ENCODE data around the gene RAE1.

The RAE1 gene

DNA sequence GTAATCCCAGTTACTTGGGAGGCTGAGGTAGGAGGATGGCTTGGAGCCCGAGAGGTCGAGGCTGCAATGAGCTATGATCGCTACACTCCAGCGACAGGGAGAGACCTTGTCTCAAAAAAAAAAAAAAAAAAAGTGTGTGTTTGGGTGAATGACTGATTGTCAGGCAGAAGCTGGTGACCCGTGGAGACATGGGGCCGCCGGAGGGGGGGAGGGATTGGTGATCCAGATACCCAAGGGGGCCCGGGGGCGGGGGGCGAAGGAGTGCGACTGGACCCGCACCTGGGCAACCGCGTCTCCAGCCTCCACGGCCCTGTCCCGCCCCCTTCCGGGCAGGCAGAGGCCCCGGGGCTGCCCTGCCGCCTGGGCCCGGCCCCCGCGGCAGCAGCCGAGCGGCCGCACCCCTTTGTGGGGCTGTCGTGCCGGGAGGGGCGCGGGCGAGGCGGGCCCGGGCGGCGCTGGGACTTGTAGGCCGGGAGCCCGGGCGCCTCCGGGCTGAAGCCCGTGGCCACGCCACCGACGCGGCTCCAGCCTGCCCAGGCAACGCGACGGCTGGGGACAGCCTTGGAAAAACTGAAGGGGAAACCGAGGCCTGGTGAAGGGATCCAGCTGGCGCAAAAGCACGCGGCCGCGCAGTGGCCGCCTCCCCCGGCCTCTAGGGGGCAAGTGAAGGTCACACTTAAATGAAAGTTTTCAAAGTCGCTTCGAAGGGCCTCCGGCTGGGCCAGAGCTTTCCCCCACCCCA is 38.1 kb downstream of the RAE1 start:
- no peak for DNase-seq (ENCODE audit: low spot score)

DNA sequence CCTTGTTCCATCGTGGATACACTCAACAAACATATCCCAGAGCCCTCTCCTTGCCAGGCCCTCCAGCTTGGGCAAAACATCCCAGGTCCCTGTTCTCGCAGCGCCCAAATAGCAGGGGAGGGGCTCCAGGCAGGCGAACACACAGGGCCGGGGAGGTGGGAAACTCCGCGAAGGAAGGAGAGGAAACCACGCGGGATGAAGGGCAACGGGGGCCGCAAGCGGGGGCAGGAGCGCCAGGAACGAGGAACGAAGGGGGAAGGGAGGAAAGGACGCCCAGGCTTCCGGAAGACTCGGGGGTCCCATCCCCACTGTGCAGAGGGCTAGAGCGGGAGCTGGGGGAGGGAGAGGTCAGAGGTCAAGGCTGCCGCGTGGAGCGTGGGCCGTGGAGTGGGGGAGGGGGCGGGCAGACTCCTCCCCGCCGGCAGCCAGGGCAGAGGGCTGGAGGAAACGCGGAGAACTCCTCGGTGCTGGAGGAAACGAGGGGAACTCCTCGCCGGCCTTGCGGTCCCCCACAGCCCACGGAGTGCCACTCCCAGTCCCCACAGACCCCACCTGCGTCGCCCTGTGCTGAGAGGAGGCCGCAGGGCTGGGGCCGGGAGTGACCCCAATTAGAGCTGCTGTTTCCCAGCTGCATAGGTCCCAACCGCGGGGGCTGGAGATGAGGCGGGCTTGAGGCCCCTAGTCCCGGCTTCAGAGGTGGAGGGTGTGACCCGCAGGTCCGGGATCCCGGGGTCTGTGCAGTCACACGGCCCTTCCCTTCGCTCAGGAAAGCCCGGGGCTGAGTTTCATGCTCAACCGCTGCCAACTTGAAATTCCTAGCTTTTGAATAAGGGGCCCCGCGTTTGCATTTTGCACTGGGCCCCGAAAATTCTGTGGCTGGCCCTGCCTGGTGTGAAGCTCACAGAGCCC is 38.9 kb downstream of the RAE1 start:
- no peak for DNase-seq (ENCODE audit: low spot score)

DNA sequence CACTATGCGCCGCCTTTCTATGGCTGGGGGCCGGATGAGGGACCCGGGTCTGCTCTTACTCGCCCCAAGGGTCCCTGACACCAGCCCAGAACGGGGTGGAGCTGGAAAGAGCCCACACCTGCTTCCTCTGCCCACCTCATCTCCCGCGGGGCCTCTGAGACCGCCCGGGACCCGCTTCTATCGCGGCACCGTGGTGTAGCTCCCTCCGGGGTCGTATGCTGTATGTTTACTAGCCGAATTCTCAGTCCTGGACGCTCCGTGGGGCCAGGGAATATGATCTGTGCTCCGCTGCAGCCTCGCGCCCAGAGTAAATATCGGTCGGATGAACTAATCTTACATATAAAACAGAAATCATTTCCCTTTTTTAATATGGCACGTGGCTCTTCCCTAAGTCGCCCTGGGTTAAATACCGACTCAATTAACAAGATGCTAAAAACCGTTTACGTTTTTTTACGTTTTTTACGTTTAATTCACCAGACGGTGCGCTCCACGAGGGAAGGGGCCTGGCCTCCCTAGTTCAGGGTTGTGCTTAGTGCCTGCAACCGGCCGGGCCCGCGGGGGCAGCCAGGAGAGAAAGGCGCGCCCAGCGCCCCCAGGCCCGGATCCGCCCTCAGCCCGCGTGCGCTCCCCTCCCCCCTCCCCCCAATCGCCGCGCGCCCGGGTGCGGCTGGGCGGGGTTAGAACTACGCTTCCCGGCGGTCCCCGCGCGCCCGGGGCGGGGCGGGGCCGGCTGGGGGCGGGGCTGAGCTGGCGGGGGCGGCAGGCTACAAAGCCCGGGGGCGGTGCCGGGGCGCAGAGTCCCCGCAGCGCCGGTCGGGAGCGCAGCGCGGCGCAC is 39.8 kb downstream of the RAE1 start, which contains the start of gene RBM38:
TSS of gene RBM38 (plus strand) at position 793 of the 835 bp plus-strand sequence. CDS start 186 bp downstream, outside the sequence.
- peak; percentile 71 for DNase-seq (ENCODE audit: low spot score)

DNA sequence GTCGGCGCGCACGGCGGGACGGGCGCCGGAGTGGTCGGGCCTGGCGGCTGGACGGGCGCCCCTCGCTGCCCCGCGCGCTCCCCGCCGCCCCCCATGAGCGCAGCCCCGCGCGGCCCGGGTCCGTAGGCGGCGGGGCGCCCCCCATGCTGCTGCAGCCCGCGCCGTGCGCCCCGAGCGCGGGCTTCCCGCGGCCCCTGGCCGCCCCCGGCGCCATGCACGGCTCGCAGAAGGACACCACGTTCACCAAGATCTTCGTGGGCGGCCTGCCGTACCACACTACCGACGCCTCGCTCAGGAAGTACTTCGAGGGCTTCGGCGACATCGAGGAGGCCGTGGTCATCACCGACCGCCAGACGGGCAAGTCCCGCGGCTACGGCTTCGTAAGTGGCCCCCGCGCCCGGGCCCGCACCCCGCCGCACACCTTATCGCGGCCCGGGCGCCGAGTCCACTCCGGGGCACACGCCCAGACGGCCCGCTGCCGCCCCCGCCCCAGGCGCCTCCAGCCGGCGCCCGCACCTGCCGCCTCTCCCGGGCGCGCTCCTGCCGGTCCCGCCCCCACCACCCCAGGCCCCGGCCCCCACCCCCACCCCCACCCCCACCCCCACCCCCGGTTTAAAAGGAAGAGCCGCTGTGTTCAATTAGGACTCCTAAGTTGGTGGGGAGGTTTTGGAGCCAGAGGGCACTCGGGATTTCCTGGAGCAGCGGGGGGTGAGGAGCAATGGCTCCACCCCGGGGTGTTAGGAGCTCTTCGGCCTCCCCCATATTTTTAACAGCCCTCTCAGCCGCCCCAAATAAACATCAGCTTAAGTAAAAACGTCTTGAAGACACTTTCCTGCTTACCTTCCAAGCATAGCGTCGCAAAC is 40.6 kb downstream of the RAE1 start:
- DNase-seq (ENCODE audit: low spot score), result no peak

DNA sequence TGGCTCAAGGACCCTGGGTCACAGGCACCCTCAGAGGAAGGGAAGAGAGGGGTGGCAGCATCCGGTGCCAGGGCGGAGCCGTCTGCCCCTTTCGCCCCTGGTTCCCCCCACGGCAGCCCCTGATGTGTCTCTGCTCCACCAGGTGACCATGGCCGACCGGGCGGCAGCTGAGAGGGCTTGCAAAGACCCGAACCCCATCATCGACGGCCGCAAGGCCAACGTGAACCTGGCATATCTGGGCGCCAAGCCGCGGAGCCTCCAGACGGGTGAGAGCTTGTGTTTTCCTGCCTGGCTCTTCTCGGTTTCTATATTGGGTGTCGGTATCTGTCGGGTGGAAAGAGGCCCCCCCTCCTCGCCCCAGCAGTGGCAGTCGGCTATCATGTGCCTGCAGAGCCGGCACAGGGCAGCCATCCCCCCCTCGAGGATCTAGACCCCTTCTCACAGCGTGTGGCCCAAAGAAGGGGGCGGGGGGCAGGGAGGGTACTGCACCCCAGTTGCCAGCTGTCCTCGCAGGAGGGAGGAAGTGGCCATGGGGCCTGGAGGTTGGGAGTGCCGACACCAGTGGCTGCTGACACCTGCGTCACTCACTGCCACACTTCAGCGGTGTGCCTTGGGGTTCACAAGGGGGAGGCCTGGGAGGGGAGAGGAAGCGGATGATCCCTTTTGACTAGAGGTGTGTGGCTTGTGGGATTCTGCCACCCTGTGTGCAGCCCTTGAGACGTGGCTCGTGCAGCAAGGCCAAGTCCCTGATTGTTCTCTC is 41.6 kb downstream of the RAE1 start:
- no peak for DNase-seq (ENCODE audit: low spot score)

DNA sequence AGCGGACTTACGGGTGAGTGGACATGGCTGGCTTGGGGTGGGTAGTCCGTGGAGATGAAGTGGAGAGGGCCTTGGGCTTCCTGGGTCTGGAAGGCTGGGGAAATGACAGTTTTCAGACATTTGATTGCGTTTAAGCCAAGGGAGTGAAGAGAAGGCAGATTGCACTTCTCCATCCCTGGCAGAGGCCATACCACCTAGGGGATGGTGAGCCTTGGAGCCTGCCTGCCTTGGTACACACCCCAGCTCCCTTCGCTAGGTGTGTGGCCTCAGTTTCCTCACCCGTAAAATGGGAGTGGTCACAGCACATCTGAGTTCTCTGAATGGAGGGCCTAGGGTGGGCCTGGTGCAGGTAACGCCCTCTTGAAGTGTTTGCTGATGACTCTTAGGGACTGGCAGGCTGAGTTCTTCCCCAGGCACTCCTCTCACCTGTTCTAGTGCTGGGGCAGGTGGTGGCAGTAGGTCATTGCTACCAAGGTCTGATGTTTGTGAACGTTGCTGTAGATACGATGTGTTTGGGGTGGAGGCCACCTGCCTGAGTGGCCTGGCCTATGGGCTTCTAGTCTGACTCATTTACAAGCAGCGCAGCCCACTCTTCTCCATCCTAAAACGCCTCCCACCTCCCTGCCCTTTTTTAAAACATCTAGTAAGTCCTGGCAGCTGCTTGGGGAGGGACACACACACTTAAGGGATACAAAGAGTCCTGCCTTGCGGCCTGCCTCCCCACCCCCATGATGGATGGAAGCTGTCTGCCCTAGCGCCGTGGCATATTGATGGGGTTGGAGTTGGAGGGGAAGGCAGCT is 42.5 kb downstream of the RAE1 start:
- DNase-seq (ENCODE audit: low spot score), result no peak

DNA sequence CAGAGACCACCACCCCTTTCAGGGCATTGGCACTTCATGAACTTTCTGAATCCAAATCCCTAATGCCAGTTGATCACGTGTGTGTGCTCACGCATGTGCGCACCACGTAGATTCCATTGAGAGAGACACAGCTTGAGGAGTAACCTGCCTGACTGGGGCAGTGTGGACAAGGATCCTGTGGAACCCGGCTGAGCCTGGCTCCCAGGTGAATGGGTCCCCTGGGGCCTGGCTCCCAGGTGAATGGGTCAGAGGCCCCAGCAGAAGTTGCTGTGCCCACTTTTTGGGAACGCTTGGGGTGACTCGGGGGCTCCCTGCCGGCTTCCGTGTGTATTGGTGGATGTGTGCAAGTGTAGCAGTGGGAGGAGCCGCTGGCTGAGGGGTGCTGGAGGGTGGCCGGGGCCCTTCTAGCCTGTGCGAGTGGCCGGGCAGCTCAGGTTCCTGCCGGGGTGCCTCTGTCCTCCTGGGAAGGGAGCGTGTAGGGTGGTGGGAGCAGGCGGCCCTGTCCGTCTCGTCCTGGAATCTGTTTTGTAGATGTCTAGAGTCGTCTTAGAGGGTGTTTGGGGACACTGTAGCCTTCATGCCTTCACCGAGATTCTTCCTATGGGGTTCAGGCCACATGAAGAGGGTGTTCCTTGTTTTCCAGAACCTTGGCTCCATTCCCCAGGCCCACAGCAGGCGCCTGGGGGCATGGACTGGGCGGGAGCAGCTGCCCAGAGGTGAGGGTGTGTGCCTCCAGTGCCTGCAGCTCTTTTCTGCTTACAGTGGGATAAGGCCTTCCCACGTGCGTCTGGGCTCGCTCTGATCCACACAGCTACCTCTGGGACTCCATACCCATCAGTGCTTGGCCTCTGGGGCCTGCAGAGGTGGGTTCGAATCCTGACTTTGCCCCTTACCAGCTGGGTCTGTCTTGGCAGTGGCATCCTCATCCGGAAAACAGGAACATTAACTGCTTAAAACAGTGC is 43.3 kb downstream of the RAE1 start:
- DNase-seq (ENCODE audit: low spot score), result no peak

DNA sequence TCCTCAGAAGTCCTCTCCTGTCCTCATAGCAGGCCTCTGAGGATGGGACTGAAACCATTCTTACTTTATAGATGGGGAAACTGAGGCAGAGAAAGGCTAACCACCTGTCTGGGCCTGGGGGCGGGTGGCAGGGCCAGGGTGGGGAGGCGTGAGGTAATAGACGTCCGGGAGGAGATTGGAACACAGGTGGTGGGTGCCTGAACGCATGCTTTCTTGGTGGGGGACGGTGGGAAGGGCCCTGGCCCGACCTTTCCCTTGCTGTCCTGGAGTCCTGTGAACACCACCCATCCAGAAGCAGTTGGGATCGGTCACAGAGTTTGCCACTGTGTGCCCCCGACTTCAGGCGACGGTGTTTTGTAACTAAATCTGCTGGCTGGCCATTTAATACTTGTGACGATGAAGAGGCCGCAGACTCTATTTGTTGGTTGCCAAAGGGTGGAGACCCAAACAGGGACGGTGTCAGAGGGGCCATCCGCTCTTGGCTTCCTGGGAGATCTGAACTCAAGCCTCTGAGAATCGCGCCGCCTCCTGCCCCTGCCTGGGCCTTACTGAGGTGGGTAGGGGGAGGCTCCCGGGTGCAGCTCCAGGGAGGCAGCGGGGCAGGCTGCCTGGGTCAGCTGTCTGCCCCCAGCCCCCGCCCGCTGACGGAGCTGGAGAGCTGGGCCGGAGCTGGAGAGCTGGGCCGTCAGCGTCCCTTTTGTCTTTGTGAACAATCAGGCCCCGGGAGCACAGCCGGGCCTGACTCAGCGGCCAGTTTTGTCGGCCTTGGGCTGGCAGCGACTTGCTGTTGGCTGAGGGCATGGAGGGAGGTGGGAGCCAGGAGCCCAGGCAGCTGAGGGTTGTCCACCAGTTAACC is 44.3 kb downstream of the RAE1 start:
- DNase-seq (ENCODE audit: low spot score), result no peak

DNA sequence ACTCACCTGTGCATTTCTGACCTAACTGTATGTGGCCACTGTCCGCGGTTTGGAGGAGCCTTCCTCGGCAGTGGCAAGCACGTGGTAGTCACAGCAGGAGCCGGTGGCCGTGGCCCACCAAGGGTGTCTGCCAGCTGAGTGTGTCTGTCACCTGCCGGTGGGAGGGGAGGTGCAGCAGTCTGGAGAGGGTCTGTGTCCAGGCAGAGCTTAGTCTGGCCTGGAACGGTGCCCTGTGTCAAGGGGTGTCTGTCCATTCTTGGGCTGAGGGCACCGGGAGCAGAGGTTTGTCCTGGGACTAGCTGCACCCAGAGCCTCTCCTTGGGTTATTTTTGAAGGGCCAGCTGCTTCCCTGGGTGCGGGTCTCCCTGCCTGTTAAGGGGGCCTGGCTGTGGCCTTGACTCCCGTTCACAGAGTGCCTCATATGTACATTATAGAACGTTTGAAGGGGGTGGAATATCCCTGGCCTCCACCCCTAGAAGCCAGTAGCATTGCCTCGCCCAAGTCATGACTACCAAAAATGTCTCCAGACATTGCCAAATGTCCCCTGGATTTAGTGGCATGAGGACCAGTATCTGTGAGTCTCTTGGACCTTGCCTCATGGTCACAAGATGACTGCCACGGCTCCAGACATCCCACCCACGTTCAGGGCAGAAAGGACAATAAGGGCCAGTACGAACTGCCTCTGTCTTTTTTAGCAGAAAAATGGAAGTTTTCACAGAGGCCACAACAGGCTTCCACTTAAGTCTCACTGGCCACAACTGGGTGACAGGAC is 45.3 kb downstream of the RAE1 start:
- no peak for DNase-seq (ENCODE audit: low spot score)

DNA sequence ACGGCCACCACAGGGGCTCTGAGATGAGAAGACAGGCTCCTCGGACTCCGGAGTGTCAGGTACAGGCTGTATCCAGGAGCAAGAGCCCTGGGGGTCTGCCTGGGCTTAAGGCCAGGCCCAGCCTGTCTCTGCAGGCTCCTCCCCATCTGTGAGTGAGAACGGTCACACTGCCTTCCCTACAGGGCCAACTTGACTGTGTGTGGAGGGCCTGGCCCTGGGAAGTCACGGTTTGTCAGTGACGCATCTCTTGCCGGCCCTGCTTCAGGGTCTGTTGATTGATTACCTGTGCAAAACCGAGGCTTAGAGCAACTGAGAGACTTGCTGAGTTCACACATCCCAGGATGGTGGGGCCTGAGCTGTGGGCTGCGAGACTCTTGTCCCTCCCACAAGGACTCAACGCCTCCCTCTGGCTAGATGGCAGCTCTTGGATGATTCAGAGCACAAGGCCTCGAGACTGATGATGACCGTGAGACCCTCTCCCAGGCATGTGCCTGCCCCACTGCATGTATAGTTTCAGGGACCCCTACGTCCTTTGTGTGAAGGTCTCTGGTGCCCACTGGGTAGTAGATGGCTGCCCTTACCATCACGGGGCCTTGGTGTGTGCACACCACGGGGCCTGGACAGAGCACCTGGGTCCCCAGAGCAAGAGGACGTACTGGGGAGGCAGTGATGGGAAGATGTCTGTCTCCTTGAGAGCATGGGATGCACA is 46.1 kb downstream of the RAE1 start:
- no peak for DNase-seq (ENCODE audit: low spot score)

DNA sequence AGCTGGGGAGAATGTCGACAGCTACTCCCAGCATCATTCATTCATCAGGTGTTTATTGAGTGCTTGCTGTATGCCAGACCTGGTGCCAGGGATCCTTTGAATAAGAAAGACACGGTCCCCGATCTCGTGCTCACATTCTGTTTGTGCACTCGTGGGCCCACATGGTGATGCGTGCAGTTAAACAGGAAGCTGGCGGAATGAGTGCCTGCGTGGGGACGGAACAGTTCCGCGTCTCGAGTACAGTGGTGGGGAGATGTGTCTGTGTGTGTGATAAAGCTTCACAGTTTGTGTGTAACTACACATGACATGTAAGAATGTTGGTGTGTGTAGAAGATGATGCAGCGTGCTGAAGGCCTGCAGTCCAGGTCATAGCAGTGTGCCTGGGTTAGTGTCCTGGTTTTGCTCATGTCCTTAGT is 46.6 kb downstream of the RAE1 start:
- no peak for DNase-seq (ENCODE audit: low spot score)

DNA sequence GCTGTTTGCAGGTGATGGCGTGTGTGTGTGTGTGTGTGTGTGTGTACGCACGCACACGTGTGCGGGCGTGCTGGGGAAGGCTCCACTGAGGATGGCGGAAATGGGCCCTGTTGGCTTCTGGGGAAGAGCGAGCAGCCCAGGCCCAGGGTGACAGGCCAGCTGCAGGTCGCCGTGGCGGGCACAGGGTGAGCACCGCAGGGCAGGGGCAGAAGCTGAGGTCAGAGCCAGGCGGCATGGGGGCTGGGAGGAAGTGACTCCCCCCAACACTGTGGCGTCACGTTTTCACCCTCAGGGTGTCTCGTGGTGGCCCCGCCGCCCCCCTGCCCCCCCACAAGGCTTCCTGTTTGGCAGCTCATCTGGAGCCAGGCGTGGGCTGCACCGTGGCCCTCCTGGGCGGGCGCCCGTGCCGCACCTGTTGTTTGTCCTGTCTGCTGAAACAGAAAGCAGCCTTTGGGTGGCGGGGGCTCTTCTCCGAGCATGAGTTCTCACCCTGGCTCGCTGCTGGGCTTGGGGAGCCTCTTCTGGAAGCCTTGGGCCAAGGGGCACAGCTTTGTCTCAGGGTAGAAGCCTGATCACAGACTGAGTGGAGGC is 47.3 kb downstream of the RAE1 start:
- DNase-seq (ENCODE audit: low spot score), result no peak

DNA sequence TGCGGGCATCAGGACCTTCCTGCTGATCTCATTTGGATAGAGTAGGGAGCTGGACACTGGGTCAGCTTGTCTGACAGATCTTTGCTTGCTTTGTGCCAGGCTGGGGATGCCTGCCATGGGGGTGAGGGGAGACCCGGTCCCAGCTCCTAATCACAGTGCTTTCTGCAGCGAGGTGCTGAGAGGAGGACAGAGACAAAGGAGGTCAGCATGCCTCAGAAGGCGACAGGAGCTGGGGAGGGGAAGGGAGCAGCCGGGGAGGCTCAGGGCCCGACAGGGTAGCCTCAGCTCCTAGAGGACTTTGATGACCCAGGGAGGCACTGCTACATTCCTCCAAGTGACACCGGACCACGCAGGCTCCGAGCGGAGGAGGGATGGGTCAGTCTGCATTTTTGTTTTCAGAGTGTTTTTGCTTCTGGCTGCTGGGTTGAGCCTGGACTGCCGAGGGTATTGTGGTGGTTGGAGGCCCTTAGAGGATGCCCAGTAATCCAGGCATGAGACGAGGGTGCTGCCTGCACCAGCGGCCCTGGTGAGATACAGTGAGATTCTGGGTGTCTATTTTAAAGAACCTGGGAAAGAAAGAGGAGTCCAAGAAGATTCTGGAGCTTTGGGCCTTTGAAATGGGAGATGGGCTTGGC is 48.0 kb downstream of the RAE1 start:
- DNase-seq (ENCODE audit: low spot score), result no peak

DNA sequence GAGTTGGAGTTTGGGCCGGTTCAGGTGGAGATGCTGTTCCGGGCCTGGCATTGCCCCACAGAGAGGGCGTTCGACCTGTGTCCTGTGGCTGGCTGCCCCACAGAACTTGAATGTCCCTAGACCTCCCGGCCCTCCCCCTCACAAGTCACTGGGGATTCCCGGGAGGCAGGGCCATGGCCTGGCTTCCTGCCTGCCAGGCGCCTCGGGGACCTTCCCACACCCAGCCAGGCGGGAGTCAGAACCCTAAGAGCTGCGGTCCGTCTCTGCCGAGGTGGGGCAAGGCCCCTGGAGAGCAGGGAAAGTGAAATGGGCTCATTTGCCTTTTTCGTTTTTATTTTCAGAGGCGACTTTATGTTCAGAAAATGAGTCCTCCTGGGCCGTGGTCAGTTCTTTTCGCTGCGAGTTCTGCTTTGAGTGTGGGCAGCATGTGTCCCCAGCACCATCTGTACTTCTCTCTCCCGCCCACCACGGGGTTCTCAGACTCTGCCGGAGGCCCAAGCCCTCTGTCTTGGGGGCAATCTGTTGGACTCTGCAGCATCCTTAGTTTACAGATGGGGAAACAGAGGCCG is 48.6 kb downstream of the RAE1 start:
- no peak for DNase-seq (ENCODE audit: low spot score)
